Keratinocyte (primary cell): ENCODE measurements around the gene SIDT2. TPM values are rescaled to one million over a fixed set of nuclear protein-coding genes. Genes with fewer than 3 reads are reported as not detected.

Experiments used
- DNase-seq: peaks from one replicate; pipeline ENCODE4 v3.0.0-alpha.2; 2011; ENCODE audit warnings: low read depth, missing footprints, low spot score
- FAIRE-seq: peaks from 2 replicates; lab custom pipeline; 2011; peaks lifted over from hg19 to GRCh38; lab: Jason Lieb, UNC
- H2AFZ ChIP-seq: 2 replicates; pipeline ENCODE4 v1.6.0; 2012; ENCODE audit warnings: low read length, control low read depth, inconsistent platforms; ENCODE audit not compliant: control insufficient read depth
- H3K27ac ChIP-seq: 2 replicates; pipeline ENCODE4 v1.5.1; 2011; ENCODE audit warnings: low read length; ENCODE audit not compliant: control insufficient read depth, insufficient read depth
- H3K27me3 ChIP-seq: 3 replicates; pipeline ENCODE4 v1.6.0; 2011; ENCODE audit warnings: low read length; ENCODE audit not compliant: control insufficient read depth, insufficient read depth; ENCODE audit errors: extremely low read depth
- H3K36me3 ChIP-seq, 2 experiments: 2 replicates in 1 of 2; 3 replicates in 1 of 2; pipeline ENCODE4 v1.5.1; 2011; ENCODE audit warnings: low read length in 2 of 2, mild to moderate bottlenecking in 1 of 2; ENCODE audit not compliant: control insufficient read depth in 2 of 2, insufficient read depth in 2 of 2; ENCODE audit errors: extremely low read depth in 1 of 2
- H3K4me1 ChIP-seq: 3 replicates; pipeline ENCODE4 v1.5.1; 2011; ENCODE audit warnings: low read length; ENCODE audit not compliant: control insufficient read depth, insufficient read depth; ENCODE audit errors: extremely low read depth
- H3K4me2 ChIP-seq: 3 replicates; pipeline ENCODE4 v1.6.0; 2011; ENCODE audit warnings: low read depth, low read length; ENCODE audit not compliant: control insufficient read depth, insufficient read depth; ENCODE audit errors: extremely low read depth
- H3K4me3 ChIP-seq, 3 experiments: fragments of 200-600 bp in 1 of 3; sonication (generic) in 1 of 3; 2 replicates in 2 of 3; 3 replicates in 1 of 3; pipeline ENCODE4 v1.5.1; 2011 to 2016; ENCODE audit warnings: low read length in 3 of 3, mild to moderate bottlenecking in 3 of 3, control low read depth in 2 of 3, inconsistent platforms in 1 of 3, low read depth in 1 of 3, mixed read lengths in 1 of 3, mixed run types in 1 of 3, moderate library complexity in 1 of 3; ENCODE audit not compliant: control insufficient read depth in 2 of 3, insufficient read depth in 2 of 3; ENCODE audit errors: extremely low read depth in 1 of 3
- H3K79me2 ChIP-seq: 2 replicates; pipeline ENCODE4 v1.6.0; 2012; ENCODE audit warnings: low read length; ENCODE audit not compliant: control insufficient read depth, insufficient read depth
- H3K9ac ChIP-seq: 3 replicates; pipeline ENCODE4 v1.6.0; 2011; ENCODE audit warnings: low read length; ENCODE audit not compliant: control insufficient read depth, insufficient read depth; ENCODE audit errors: extremely low read depth
- H3K9me1 ChIP-seq: 3 replicates; pipeline ENCODE4 v1.6.0; 2011; ENCODE audit warnings: low read length; ENCODE audit not compliant: control insufficient read depth, insufficient read depth; ENCODE audit errors: extremely low read depth
- H3K9me3 ChIP-seq: 2 replicates; pipeline ENCODE4 v1.5.1; 2012; ENCODE audit warnings: low read depth, low read length; ENCODE audit not compliant: control insufficient read depth
- H4K20me1 ChIP-seq: 3 replicates; pipeline ENCODE4 v1.6.0; 2011; ENCODE audit warnings: low read length; ENCODE audit not compliant: control insufficient read depth, insufficient read depth; ENCODE audit errors: extremely low read depth
- EZH2 ChIP-seq: IDR thresholded peaks from one replicate; pipeline ENCODE4 v1.6.1; 2012; ENCODE audit warnings: inconsistent platforms, mild to moderate bottlenecking, low read length, moderate library complexity
- dilution Hi-C: fragments of 300-500 bp; cut with MboI; formaldehyde crosslinking; loops from one replicate; pipeline ENCODE4 v1.7.0; 2020; ENCODE audit warnings: low sequenced_read_pairs; ENCODE audit not compliant: extremely low pct_ligation_motif_present
- polyA plus RNA-seq, 5 experiments: library from polyadenylated mRNA; depleted of rRNA in 3 of 5; stranded (reverse) in 3 of 5; stranded (forward) in 1 of 5; unstranded in 1 of 5; fragments of >200 nt; gene quantifications; 1 replicate in 1 of 5; 2 replicates in 3 of 5; 3 replicates in 1 of 5; pipeline versions ENCODE4 v1.2.1 to v1.2.3, GENCODE V29; 2011 to 2012; ENCODE audit warnings: missing spikeins in 2 of 5, low read depth in 1 of 5, low replicate concordance in 1 of 5
- TF ChIP-seq, protein P1 (sequence below), 3 experiments: IDR thresholded peaks in 1 of 3; conservative IDR thresholded peaks in 1 of 3; optimal IDR thresholded peaks in 1 of 3; 2 replicates in 2 of 3; 3 replicates in 1 of 3; pipeline versions ENCODE3 to v1.5.1; 2011; ENCODE audit warnings: low read length in 3 of 3, mild to moderate bottlenecking in 3 of 3, moderate library complexity in 2 of 3, control low read depth in 1 of 3, inconsistent platforms in 1 of 3; ENCODE audit not compliant: insufficient read depth in 2 of 3; ENCODE audit errors: extremely low read depth in 1 of 3

The SIDT2 gene
- polyA plus RNA-seq, 1 donor (not counting 4 experiments of a cell fraction or from before 2014, with no cell fraction given): 9.8 TPM

DNA sequence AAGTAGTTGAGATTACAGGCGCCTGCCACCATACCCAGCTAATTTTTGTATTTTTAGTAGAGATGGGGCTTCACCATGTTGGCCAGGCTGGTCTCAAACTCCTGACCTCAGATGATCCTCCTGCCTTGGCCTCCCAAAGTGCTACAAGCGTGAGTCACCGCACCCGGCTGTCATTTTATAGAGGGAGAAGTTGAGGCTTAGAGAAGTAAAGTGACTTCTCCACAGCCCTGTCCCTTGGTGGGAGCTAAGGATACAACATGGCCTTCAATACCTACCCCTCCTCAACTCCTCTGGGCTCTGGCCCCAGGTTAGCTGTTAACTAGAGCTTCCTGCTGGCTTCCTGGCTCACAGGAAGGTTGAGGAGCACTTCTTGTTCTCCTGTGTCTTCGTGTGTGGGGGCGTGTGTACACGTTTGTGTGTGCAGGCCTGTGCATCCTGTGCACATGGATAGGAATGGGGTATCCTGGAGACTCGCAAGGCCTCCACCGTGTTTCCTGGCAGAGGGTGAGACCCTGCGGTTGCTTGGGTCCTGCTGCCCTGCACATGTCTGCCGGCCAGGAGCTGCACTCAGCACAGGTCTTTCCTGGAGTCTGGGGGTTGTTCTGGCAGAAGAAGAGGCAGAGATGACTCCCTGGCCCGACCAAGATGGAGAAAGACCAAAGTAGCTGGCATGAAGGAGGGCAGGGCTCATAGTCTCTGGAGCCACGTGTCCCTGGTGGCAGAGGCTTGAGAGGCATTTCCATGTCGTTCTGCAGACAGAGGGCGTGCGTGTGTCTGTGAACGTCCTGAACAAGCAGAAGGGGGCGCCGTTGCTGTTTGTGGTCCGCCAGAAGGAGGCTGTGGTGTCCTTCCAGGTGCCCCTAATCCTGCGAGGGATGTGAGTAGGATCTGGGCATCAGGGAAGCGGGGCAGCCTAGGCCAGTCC is 2.4 kb downstream of the SIDT2 start:
- Histone ChIP-seq H4K20me1 (no peaks in the 10 kb centered on the region), H3K4me1 (peaks cover 19% of the 10 kb centered on the region), H3K4me2 (no peak overlapping the region), H3K79me2 (no peaks in the 10 kb centered on the region), H3K4me3 (no peak overlapping the region), H3K27ac (no peak overlapping the region), H3K27me3 (no peaks in the 10 kb centered on the region), H3K9me1 (no peaks in the 10 kb centered on the region), H3K9me3 (no peaks in the 10 kb centered on the region), H2AFZ (no peak overlapping the region), H3K9ac (no peak overlapping the region), H3K36me3 (peaks cover 2 to 13% of the 10 kb centered on the region in 2 experiments)
- peak; percentile 32 for DNase-seq
- dilution Hi-C loops: no loop called here
- TF ChIP-seq, protein P1, sequence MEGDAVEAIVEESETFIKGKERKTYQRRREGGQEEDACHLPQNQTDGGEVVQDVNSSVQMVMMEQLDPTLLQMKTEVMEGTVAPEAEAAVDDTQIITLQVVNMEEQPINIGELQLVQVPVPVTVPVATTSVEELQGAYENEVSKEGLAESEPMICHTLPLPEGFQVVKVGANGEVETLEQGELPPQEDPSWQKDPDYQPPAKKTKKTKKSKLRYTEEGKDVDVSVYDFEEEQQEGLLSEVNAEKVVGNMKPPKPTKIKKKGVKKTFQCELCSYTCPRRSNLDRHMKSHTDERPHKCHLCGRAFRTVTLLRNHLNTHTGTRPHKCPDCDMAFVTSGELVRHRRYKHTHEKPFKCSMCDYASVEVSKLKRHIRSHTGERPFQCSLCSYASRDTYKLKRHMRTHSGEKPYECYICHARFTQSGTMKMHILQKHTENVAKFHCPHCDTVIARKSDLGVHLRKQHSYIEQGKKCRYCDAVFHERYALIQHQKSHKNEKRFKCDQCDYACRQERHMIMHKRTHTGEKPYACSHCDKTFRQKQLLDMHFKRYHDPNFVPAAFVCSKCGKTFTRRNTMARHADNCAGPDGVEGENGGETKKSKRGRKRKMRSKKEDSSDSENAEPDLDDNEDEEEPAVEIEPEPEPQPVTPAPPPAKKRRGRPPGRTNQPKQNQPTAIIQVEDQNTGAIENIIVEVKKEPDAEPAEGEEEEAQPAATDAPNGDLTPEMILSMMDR (optimal IDR thresholded peaks at IDR 0.05 in 1 of 3, IDR thresholded peaks at IDR 0.05 in 1 of 3, conservative IDR thresholded peaks at IDR 0.05 in 1 of 3; ENCODE audit: extremely low read depth in 1 of 3, insufficient read depth in 2 of 3, low read length in 3 of 3): peak; percentile 67 to 88 (median 86)
- TF ChIP-seq EZH2: no peak
- no peak for FAIRE-seq

DNA sequence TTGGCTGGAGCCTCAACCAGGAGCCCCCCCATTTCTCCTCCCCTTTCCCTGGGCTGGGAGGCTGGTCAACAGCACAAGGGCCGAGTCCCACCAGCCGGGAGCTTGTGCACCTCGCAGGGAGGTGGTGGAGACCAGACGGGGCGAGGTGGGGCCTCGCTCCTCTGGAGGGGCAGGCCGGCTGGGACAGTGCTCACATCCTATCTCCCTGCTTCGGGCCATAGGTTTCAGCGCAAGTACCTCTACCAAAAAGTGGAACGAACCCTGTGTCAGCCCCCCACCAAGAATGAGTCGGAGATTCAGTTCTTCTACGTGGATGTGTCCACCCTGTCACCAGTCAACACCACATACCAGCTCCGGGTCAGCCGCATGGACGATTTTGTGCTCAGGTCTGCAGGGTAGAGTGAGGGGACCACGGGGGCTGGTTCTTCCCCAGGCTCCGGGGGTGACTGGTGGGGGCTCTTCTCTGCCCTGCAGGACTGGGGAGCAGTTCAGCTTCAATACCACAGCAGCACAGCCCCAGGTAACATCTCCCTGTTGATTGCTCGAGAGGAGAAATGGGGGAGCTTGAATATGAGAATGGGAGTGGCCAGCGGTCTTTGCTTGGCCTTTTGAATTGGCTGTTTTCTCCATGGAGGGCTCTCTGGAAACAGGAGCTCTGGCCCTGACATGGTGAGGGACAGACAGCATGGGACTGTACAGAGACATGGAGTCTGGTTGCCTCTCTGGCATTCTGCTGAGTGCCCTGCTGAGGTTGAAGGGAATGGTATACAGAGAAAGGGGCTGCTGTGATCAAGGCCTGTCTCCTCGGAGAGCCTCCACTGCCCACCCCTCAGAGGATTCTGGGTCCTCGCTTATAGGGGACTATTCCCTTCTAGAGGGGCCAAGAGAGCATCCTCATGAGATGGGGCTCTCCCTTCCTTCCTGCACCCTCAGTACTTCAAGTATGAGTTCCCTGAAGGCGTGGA is 3.3 kb downstream of the SIDT2 start:
- TF ChIP-seq EZH2: no peak
- TF ChIP-seq, protein P1 (optimal IDR thresholded peaks at IDR 0.05 in 1 of 3, IDR thresholded peaks at IDR 0.05 in 1 of 3, conservative IDR thresholded peaks at IDR 0.05 in 1 of 3; ENCODE audit: extremely low read depth in 1 of 3, insufficient read depth in 2 of 3, low read length in 3 of 3): no peak
- no peak overlapping the region for H2AFZ ChIP-seq
- H3K4me3 ChIP-seq: no peak overlapping the region
- peaks cover 3 to 11% of the 10 kb centered on the region in 2 experiments for H3K36me3 ChIP-seq
- dilution Hi-C loops: no loop called here
- peaks cover 19% of the 10 kb centered on the region for H3K4me1 ChIP-seq
- no peaks in the 10 kb centered on the region for H3K27me3 ChIP-seq
- no peaks in the 10 kb centered on the region for H3K9me3 ChIP-seq
- no peaks in the 10 kb centered on the region for H3K79me2 ChIP-seq
- H4K20me1 ChIP-seq: no peaks in the 10 kb centered on the region
- no peak overlapping the region for H3K9ac ChIP-seq
- no peak for FAIRE-seq
- H3K4me2 ChIP-seq: no peak overlapping the region
- no peak for DNase-seq
- no peaks in the 10 kb centered on the region for H3K9me1 ChIP-seq
- H3K27ac ChIP-seq: no peak overlapping the region
